Glutamatergic neuron (in vitro differentiated cells): ENCODE data around the gene CKAP2L. TPM values are rescaled to one million over a fixed set of nuclear protein-coding genes. Genes with fewer than 3 reads are reported as not detected.

ENCODE experiments used
- DNase-seq: peaks from one replicate; pipeline ENCODE4 v3.0.0; 2022
- H3K27ac Mint-ChIP-seq: one replicate; pipeline ENCODE4 v1.8.0; 2020; ENCODE audit warnings: mild to moderate bottlenecking, mixed read lengths, inconsistent platforms; ENCODE audit not compliant: unreplicated experiment
- H3K27me3 Mint-ChIP-seq: one replicate; pipeline ENCODE4 v1.8.0; 2020; ENCODE audit warnings: mild to moderate bottlenecking, moderate library complexity, mixed read lengths, inconsistent platforms; ENCODE audit not compliant: unreplicated experiment
- H3K36me3 Mint-ChIP-seq: one replicate; pipeline ENCODE4 v1.8.0; 2020; ENCODE audit warnings: mild to moderate bottlenecking, mixed read lengths, inconsistent platforms; ENCODE audit not compliant: unreplicated experiment
- H3K4me1 Mint-ChIP-seq: one replicate; pipeline ENCODE4 v1.8.0; 2020; ENCODE audit warnings: mild to moderate bottlenecking, low read depth, mixed read lengths, inconsistent platforms; ENCODE audit not compliant: unreplicated experiment
- H3K4me3 Mint-ChIP-seq: one replicate; pipeline ENCODE4 v1.8.0; 2020; ENCODE audit warnings: mild to moderate bottlenecking, mixed read lengths, inconsistent platforms; ENCODE audit not compliant: unreplicated experiment
- H3K9me3 Mint-ChIP-seq: one replicate; pipeline ENCODE4 v1.8.0; 2020; ENCODE audit warnings: mild to moderate bottlenecking, moderate library complexity, mixed read lengths, inconsistent platforms; ENCODE audit not compliant: unreplicated experiment
- CTCF ChIP-seq: fragments of 200-600 bp; sonication (generic); IDR thresholded peaks from one replicate; pipeline ENCODE4 v1.5.0; 2021; ENCODE audit not compliant: partially characterized antibody, unreplicated experiment
- total RNA-seq: library from RNA; stranded (reverse); fragmentation: NEBNext Ultra II Directional; extraction: Animal tissue kit (Norgen Biotek cat#: 25700); gene quantifications from one replicate; pipeline ENCODE4 v1.2.1, GENCODE V29; 2021; ENCODE audit not compliant: unreplicated experiment

CKAP2L gene
- total RNA-seq, 1 donor from 2014 or later = 3.3 TPM

- Mint-ChIP-seq H3K9me3 (no peaks in the 10 kb centered on the region), H3K4me3 (no peak overlapping the region), H3K27ac (no peak overlapping the region), H3K4me1 (no peaks in the 10 kb centered on the region), H3K27me3 (peaks cover 2% of the 10 kb centered on the region), H3K36me3 (no peaks in the 10 kb centered on the region)
- DNase-seq = no peak
- no peak for TF ChIP-seq CTCF
Measured at GRCh38 chr2:112772911-112773475, 8.6 kb upstream of the CKAP2L start.

GRCh38 chr2:112772322-112772721 is 7.9 kb upstream of the CKAP2L start:
- Mint-ChIP-seq H3K27me3 (peaks cover 2% of the 10 kb centered on the region), H3K9me3 (no peaks in the 10 kb centered on the region), H3K36me3 (no peaks in the 10 kb centered on the region), H3K4me3 (no peak overlapping the region), H3K27ac (no peak overlapping the region), H3K4me1 (no peaks in the 10 kb centered on the region)
- TF ChIP-seq CTCF = no peak
- DNase-seq = no peak

- TF ChIP-seq CTCF = no peak
- no peak for DNase-seq
- no peak overlapping the region for H3K4me3 Mint-ChIP-seq
- H3K9me3 Mint-ChIP-seq = no peaks in the 10 kb centered on the region
- H3K27me3 Mint-ChIP-seq = no peaks in the 10 kb centered on the region
- no peaks in the 10 kb centered on the region for H3K4me1 Mint-ChIP-seq
- no peaks in the 10 kb centered on the region for H3K36me3 Mint-ChIP-seq
- H3K27ac Mint-ChIP-seq = no peak overlapping the region
Measured at GRCh38 chr2:112768432-112768831, 4.0 kb upstream of the CKAP2L start.

- no peak for TF ChIP-seq CTCF
- Mint-ChIP-seq H3K4me1 (no peaks in the 10 kb centered on the region), H3K4me3 (no peak overlapping the region), H3K36me3 (no peaks in the 10 kb centered on the region), H3K27ac (no peak overlapping the region), H3K27me3 (no peaks in the 10 kb centered on the region), H3K9me3 (no peaks in the 10 kb centered on the region)
- no peak for DNase-seq
Measured at GRCh38 chr2:112767693-112768330, 3.4 kb upstream of the CKAP2L start.

- no peak for TF ChIP-seq CTCF
- no peak overlapping the region for H3K27ac Mint-ChIP-seq
- no peaks in the 10 kb centered on the region for H3K4me1 Mint-ChIP-seq
- no peaks in the 10 kb centered on the region for H3K9me3 Mint-ChIP-seq
- H3K27me3 Mint-ChIP-seq = no peaks in the 10 kb centered on the region
- DNase-seq = no peak
- peak overlapping the region; percentile 99 for H3K4me3 Mint-ChIP-seq
- no peaks in the 10 kb centered on the region for H3K36me3 Mint-ChIP-seq
Measured at GRCh38 chr2:112765251-112765650, 842 bp upstream of the CKAP2L start.
